ENCODE data around the gene SCLY.

SCLY gene

DNA sequence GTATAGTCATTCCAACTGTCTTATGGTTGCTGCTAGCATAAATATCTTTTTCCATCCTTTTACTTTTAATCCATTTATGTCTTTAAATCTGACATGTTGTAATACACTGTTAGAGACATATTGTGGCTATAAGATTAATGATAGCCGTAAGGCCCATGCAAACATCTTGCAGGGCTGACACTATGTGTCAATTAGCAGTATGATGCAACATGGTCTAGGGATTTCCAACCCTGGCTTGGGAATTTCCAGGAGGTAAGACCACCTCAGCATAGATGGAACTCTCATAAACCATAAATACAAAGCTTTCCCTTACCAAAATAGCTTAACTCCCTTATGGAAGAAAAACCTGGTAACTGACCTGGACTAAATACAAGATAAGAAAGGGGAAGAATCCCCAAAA is 16.5 kb downstream of the SCLY start:
- no peak for DNase-seq

DNA sequence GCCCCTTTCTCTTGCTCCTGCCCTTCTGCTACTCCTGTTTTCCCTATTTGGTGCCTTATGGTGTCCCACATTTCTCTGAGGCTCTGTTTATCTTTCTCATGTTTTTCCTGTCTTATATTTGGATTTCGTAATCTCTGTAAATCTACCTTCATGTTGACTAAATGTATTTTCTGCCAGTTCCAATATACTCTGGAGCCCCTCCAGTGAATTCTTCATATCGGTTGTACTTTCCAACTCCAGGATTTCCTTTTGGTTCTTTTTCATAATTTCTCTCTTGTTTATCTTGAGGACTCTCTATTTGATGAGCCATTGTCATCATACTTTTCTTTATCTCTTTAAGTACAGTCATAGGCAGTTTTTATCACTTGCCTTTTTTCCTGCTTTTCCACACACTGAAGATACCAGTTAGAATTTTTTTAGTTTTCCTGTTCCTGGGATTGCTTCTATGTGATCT is 19.1 kb downstream of the SCLY start:
- DNase-seq: no peak

DNA sequence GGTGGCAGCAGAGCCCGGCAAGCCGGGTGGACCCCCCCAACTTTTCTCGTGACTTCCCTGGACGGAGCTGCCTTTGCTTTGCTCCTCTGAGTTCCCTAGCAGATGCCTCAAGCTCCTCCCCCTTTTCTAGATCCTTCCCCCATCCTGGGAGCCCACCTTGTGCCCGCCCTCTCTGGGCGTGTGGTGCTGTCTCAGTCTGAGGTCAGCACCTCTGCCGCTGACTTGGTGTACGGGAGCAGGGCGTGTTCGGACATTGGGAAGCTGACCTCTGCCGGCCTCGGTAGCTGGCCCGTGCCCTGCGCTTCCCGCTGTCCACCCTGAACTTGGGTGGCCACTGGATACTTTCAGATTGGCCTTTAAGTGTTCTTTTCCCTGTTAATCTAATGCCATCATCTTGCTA is 19.7 kb downstream of the SCLY start:
- DNase-seq: no peak

DNA sequence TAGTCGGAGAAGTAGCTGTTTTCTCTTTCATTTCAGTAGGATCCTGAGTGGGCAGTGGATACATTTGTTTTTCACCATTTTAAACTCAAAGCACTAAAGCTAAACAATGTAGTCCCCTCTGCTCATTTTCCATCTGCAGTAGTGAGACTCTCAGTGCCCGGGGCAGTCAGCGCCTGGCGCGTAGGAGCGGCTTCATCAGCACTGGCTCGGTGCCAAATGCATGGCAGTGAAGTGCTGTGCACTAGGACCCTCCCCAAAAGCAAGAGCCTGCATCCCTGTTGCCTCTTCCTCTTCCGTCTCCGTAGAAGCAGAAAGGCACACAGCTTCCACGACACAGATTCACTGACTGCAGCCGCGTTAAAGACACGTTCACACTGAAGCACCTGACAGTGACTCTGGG is 20.3 kb downstream of the SCLY start:
- DNase-seq: no peak

DNA sequence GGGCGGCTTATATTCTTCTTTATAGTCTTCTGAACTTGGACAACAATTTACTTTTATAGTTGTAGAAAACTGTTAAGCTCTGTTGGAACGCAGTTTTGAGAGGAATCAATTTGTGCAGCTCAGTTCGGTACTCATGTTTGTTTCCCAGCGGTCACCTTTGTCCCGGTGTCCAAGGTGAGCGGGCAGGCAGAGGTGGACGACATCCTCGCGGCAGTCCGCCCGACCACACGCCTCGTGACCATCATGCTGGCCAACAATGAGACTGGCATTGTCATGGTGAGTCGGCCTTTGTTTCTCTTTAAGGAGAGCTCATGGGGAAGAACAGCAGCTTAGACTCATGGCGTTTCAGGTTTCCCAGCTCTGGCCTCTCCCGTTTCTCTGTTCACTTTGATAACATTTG is 20.8 kb downstream of the SCLY start:
- no peak for DNase-seq

DNA sequence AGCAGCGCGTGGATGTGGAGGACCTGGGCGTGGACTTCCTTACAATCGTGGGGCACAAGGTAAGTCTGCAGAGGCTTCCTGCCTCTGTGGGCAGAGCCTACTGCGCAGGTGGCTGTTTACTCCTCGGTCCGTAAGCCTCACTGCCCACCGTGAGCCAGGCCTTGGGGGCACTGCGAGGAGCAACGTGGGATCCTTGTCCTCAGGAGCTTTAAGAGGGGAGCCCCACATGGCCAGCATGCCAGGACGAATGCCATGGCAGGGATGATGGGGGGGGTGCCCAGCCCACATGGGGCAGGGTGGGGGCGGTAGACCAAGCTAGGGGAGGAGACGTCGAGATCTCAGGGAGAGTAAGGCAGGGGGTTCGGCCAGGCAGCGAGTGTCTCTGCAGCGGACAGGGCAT is 21.4 kb downstream of the SCLY start:
- no peak for DNase-seq

DNA sequence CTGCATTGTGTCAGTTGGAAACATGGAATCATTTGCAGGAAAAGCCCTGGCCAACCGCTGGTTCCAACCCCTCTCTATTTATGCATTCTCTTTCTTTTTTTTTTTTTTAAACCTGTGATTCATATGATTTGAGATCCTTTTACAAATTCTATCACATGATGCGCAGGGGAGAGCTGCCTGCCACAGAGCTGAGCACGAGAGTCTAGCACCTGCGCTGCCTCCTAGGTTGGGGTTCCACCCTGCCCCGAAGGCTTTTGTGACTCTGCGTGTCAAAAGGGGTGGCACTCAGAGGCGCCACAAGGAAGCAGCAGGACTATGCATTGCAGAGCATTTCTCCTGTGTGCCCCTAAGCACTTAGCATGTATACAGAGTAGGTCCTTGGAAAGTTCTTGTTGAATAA is 22.0 kb downstream of the SCLY start:
- no peak for DNase-seq

DNA sequence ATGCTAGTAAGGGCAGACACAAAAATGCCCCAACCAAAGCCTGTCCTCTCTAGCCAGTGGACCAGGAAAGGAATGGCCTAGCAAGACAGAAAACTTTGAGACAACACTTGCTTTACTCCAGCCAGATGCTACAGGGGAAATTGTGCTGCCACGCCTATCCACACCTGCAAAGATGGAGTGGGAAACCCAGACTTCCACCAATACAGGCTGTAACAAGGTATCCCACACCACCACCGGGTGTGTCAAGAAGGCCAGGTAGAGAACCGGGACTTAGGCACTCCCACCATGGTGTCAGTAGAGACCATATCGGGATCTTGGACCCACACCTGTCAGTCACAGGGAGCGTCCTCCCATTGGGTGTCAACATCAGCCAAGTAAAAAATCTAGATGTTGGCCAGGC is 23.1 kb downstream of the SCLY start:
- no peak for DNase-seq

DNA sequence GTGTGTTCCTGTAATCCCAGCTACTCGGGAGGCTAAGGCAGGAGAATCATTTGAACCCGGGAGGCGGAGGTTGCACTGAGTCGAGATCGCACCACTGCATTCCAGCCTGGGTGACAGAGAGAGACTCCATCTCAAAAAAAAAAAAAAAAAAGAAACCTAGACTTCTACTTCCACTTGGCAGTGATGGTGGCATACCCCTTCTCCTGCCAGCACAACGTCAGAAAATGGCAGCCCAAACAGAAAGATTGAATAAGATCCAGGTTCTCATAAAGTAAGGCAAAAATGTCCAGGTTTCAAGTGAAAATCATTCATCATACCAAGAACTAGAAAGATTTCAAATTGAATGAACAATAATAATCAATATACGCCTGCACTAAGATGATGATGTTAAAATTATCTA is 24.0 kb downstream of the SCLY start:
- DNase-seq: no peak

DNA sequence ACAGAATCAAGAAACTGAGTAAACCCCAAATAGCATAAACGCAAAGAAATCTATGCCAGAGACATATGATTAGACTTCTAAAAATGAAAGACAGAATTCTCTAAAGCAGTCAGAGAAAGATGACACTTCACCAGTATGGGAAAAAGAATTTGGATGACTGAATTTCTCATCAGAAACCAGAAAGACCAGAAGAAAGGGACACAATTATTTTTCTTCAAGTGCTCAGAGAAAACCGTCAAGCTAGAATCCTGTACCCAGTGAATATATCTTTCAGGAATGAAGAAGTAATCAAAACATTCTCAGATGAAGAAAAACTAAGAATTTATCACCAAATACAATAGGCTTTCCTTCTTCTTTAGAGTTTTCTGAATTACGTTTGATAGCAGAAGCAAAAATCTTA is 25.1 kb downstream of the SCLY start:
- DNase-seq: no peak

DNA sequence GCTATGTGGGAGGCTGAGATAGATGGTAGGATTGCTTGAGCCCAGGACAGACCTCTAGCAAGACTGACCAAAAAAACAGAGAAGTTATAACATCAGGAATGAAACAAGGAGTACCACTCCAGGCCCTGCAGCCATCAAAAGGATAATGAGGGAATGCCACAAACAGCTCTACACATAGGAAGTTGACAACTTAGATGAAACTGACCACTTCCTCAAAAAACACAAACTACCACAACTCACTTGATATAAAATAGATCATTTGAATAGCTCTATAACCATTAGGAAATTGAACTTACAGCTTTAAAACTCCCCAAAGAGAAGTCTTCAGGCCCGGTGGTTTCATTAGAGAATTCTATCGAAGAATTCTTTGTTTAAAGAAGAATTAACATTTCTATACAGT is 26.4 kb downstream of the SCLY start:
- no peak for DNase-seq

DNA sequence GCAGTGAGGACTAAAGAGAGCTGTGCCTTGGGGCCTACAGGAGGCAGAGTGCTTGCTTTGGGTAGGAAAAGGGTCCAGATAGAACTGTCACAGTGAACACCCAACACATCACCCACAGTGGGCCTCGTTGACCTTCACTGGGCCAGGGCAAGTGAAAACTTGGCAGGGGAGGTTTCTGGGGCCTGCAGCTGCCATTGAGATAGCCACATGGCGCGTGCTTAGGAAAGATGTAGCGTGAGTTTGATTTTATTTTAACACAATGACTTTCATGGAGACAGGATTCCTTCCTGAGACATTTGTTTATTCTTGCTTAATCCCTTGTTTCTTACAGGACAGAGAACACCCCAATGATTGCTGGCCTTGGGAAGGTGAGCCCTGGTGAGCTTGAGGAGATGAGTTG is 30.1 kb downstream of the SCLY start:
- DNase-seq: no peak

DNA sequence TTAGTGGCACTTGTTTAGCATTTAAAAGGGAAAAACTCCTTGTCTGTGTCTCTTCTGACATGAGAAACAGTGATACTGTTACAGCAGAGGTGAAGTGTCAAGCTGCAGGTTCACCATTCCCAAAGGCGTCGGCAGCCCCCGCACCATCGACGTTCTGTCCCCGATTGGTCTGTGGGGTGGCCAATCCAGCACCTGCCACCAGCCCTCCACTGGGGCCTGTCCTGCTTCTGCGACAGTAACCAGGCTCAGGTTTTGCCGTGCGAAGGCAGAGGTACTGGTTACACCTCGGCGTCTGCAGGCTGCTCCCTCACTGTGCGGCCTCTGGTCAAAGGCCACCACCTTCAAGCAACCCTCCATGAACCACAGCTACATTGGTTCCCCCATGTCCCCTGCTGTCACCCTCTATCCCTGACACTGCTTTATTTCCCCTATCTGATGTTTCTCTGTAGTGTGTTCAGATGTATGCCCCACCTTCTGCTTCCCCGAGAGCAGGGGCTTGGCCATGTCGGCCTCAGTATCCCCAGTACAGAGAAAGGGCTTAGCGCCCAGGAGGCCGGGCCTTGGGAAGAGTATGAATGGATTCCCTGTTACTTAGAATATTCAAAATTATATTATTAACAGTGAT is 30.7 kb downstream of the SCLY start:
- DNase-seq: no peak

DNA sequence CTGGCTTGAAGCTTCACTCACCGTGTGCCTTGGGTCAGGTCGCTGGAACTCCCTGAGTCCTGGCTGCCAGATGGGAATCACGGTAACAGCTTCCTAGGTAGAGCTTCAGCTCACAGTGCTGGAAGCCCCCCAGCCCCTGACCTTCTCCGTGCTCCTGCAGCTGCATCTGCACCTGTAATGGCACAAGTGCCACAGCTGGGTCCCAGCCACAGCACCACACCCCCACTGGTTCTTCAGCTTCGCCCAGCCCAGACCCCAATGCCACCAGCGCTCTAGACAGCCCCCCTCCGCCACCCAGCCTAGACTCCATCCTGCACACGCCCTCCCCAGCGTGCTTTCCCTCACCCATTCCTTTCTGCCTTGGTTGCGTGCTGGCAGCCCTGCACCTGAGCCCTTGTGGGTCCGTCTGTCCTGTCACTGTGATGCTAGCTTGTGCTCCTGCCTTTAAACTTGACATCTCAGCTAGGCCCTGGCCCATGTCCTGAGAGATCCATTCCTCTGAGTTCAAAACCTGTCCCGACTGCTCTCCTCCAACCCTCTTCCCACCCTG is 31.8 kb downstream of the SCLY start:
- no peak for DNase-seq

DNA sequence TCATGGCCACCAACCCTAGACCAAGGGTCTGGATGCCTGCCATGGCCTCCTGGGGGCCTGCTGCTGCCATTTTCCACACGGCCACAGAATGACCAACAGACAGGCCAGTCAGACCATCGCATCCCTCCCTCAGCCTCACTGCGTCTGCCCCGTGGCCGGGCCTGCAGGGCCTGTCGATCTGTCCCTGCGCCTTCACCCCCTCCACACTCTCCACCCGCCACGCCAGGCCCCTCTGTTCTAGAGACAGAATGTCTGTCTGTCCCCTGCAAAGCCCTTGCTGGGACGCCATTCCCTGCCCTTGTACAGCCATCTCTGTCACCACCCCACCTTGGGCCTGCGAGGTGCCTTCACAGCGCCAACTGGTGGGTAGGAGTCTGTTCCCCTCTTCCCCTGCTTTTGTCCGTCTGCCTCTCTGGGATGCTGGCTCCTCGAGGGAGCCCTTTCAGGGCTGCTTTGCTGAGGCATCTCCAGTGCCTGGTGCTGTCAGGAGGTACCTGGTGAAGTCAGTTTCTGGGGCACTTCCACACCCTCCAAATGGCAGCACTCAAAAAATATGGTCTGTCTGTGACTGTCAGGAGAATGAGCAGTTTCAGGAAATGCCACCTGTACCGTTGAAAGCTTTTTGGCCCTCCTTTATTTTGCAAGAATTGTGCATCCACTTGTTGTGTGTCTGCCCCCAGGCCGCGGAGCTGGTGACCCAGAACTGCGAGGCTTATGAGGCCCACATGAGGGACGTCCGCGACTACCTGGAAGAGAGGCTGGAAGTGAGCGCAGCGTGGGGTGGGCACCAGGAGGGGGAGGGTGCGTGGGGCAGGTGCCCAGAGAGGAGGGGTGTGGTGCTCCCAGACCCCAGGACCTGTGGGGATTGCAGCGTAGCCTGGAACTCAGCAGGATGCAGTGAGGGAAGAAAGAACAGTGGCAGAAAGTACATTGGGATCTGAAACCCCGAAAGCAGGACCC is 32.7 kb downstream of the SCLY start:
- DNase-seq: no peak

DNA sequence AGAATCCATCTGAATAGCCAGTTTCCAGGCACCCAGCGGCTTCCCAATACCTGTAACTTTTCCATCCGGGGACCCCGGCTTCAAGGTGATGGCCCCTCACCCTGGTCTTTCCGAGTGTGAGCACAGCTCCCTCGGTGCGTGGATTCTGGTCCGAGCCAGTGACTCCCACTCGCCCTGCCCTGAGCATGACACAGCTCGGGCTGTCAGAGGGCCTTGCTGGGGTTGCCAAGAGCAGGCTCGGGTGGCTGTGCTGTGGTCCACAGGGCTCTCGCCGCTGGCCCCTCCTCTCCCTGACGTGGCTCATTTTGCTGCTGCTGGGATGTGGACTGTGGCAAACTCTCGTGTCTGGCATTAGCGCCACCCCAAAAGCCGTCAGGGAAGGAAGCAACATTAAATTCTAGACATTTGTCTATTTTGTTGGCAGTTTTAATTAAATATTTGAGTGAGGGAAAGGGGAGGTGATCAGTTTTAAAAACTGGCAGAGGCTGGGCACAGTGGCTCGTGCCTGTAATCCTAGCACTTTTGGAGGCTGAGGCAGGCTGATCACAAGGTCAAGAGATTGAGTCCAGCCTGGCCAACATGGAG is 33.7 kb downstream of the SCLY start:
- no peak for DNase-seq

DNA sequence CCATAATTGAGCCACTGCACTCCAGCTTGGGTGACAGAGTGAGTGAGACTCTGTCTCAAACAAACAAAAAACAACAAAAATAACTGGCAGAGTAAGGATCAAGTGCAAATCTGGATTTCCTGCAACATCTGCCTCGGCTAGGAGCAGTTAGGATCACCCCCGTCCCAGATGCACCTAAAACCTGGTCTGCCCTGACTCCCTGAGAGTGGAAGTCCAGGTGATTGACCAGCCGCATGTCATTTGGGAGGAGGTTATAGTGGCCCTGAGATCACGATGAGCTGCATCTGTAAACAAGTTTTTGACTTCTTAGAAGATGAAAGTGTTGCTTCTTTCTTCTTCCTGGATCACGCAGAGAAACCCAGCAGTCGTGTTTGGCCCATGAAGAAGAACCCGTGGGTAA is 34.3 kb downstream of the SCLY start:
- no peak for DNase-seq

DNA sequence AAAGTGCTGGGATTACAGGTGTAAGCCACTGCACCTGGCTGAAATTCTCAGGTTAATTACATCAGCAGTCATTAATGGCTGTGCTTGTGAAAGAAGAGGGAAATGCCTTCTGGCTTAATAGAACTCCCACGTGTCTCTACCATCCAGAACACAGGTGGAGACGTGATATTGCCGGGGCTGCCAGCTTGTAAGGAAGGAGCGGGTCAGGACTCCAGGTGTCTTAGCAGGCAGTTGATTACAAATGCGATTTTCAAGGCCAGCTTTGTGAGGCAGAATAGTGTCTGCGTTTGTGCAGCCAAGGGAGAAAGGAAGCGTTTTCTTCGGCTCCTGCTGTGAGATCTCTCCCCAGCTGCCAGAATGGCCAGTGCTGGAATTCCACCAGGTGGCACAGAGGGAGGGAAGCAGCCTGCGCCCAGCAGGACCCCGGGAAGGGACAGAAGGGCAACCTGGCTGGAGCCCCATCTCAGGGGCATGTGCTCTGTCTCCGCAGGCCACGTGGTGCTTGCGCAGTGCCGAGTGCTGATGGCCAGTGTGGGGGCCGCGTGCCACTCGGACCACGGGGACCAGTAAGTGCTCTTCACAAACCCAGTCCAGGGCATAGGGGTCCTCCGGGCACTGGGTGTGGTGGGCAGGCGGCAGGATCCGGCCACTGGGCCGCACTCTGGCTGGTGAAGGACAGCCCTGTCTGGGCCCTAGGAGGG is 35.7 kb downstream of the SCLY start:
- no peak for DNase-seq

DNA sequence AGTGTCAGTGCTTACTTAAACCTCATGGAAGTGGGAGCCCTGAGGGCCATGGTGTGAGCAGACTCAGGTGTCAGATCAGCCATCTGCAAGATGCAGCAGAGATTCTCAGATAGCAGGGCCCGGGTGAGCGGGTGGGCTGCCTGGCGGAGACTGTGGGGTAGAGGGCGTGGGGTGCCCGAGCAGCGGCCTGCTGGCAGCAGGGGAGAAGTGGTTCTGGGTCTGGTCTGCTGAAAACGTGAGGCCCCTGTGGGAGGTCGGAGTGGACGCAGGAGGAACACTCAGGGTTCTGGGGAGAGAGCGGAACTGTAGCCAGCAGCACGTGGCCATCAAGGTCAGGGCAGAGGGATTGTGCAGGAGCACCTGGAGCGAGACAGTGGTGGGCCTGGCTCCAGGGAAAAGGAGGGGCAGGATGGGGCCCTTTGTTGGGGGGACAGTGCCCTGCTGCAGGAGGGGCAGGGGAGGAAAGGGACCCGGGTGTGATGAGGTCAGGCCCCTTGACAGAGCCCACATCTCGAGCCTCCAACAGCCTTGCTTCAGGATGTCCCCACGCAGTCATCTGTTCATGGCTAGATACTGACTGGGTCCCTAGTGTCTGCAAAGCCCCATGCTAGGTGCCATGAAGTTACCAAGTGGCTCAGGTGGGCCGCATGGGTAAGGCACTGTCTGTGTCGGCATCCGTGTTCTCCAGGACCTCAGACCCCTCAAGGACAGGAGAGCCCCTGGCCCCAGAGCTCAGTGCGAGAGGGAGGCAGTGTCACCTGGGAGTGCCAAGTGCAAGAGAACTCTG is 36.6 kb downstream of the SCLY start:
- DNase-seq: no peak

DNA sequence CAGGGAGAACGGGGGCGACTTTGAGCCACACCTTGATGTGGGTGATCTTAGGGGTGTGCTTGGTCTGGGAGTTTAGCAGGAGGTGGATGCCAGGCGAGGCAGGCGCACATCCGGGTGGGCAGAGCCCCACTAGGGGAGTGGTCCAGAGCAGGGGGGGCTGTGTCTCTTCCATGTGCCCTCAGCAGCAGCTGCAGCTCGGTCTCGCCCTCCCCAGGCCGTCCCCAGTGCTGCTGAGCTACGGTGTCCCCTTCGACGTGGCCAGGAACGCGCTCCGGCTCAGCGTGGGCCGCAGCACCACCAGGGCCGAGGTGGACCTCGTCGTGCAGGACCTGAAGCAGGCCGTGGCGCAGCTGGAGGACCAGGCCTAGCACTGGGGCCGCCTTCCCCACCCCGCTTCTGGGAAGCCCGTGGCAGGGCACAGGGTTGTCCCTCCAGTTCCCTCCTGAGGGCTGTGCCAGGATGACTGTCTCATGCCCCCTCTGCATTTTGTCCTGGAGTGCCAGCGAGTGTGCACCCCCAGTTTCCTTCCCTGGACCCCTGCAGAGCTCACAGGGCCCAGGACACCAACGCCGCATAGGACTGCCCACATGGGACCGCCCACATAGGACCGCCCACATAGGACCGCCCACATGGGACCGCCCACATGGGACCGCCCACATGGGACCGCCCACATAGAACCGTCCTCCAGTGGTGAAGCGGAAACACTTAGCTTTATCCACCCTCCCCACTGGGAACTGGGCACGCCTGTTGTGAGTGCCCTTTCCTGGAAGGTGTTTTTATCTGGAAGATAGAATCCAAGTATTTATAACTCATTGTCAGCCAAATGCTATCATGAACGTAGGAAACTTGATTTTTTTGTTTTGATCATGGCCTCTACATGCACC is 37.4 kb downstream of the SCLY start:
- peak; percentile 92 for DNase-seq
